Endothelial cell of umbilical vein (primary cell): ENCODE results near the gene PAOX. TPM values are rescaled to one million over a fixed set of nuclear protein-coding genes. Genes with fewer than 3 reads are reported as not detected.

Source experiments
- BruUV-seq: library from RNA; stranded (reverse); fragments of 400-500 nt; replicated peaks from 2 replicates; lab custom pipeline; 2021; lab: Mats Ljungman, UMichigan
- CTCF ChIA-PET: fragments of 300-600, 350-600 bp; sonication (Branson Sonifier 250); formaldehyde crosslinking; loops from one replicate; lab custom pipeline; 2021; ENCODE audit warnings: antibody characterized with exemption, inconsistent platforms; lab: Charles Lee
- POLR2A ChIA-PET: fragments of 300-600, 350-600 bp; sonication (Branson Sonifier 250); formaldehyde crosslinking; loops from one replicate; lab custom pipeline; 2021; ENCODE audit warnings: antibody characterized with exemption, inconsistent platforms; lab: Charles Lee
- DNase-seq: peaks from one replicate; pipeline ENCODE4 v3.0.0-alpha.2; 2011; ENCODE audit warnings: low read depth, low spot score
- FAIRE-seq: peaks from 2 replicates; lab custom pipeline; 2011; peaks lifted over from hg19 to GRCh38; lab: Jason Lieb, UNC
- H2AFZ ChIP-seq: 2 replicates; pipeline ENCODE4 v1.6.0; 2012; ENCODE audit warnings: low read depth, low read length, control low read depth, inconsistent platforms
- H3K27ac ChIP-seq: 2 replicates; pipeline ENCODE4 v1.5.1; 2011; ENCODE audit warnings: low read depth, mild to moderate bottlenecking, control low read depth, low read length, moderate library complexity; ENCODE audit not compliant: insufficient read depth
- H3K27me3 ChIP-seq, 2 experiments: 2 replicates each; pipeline versions ENCODE4 v1.6.0 to v1.6.1; 2011; ENCODE audit warnings: low read length in 2 of 2, mixed read lengths in 1 of 2; ENCODE audit not compliant: control insufficient read depth in 2 of 2, insufficient read depth in 2 of 2
- H3K36me3 ChIP-seq, 2 experiments: 2 replicates in 1 of 2; 3 replicates in 1 of 2; pipeline ENCODE4 v1.5.1; 2011; ENCODE audit warnings: low read length in 2 of 2, mild to moderate bottlenecking in 1 of 2, moderate library complexity in 1 of 2; ENCODE audit not compliant: control insufficient read depth in 2 of 2, insufficient read depth in 2 of 2; ENCODE audit errors: extremely low read depth in 1 of 2
- H3K4me1 ChIP-seq: 3 replicates; pipeline ENCODE4 v1.5.1; 2011; ENCODE audit warnings: mild to moderate bottlenecking, low read length; ENCODE audit not compliant: control insufficient read depth, insufficient read depth; ENCODE audit errors: extremely low read depth
- H3K4me2 ChIP-seq: 2 replicates; pipeline ENCODE4 v1.6.1; 2011; ENCODE audit warnings: low read length, control low read depth, mixed read lengths; ENCODE audit not compliant: insufficient read depth
- H3K4me3 ChIP-seq, 3 experiments: fragments of 200-600 bp in 1 of 3; sonication (generic), shearing (Covaris generic) in 1 of 3; replicated peaks in 1 of 3; 2 replicates each; pipeline ENCODE4 v1.5.1; 2011 to 2016; ENCODE audit warnings: control low read depth in 3 of 3, low read length in 3 of 3, mild to moderate bottlenecking in 2 of 3, inconsistent platforms in 1 of 3, low read depth in 1 of 3, moderate library complexity in 1 of 3; ENCODE audit not compliant: insufficient read depth in 1 of 3
- H3K79me2 ChIP-seq: 2 replicates; pipeline ENCODE4 v1.6.0; 2012; ENCODE audit warnings: low read length, inconsistent platforms; ENCODE audit not compliant: control insufficient read depth, insufficient read depth
- H3K9ac ChIP-seq: replicated peaks from 2 replicates; pipeline ENCODE3; 2011; ENCODE audit warnings: low read length, control low read depth; ENCODE audit not compliant: insufficient read depth; ENCODE audit errors: extremely low read depth
- H3K9me1 ChIP-seq: replicated peaks from 3 replicates; pipeline ENCODE4 v1.6.0; 2011; ENCODE audit warnings: mild to moderate bottlenecking, low read length; ENCODE audit not compliant: control insufficient read depth, insufficient read depth; ENCODE audit errors: extremely low read depth
- H3K9me3 ChIP-seq: replicated peaks from 2 replicates; pipeline ENCODE4 v1.5.1; 2012; ENCODE audit warnings: low read length, inconsistent platforms; ENCODE audit not compliant: control insufficient read depth, insufficient read depth
- H4K20me1 ChIP-seq: replicated peaks from 2 replicates; pipeline ENCODE3; 2011; ENCODE audit warnings: mild to moderate bottlenecking, low read length; ENCODE audit not compliant: control insufficient read depth, insufficient read depth; ENCODE audit errors: extremely low read depth
- EZH2 ChIP-seq: IDR thresholded peaks from 2 replicates; pipeline ENCODE4 v1.6.1; 2012; ENCODE audit warnings: borderline replicate concordance, low read depth, mild to moderate bottlenecking, moderate library complexity, low read length, inconsistent platforms; ENCODE audit not compliant: severe bottlenecking
- FOS ChIP-seq: IDR thresholded peaks from 2 replicates; pipeline ENCODE4 v1.6.1; 2011; ENCODE audit warnings: mild to moderate bottlenecking, low read length, moderate library complexity, borderline replicate concordance; ENCODE audit not compliant: insufficient read depth
- GATA2 ChIP-seq: IDR thresholded peaks from 2 replicates; pipeline ENCODE4 v1.7.0; 2011; ENCODE audit warnings: low read depth, mild to moderate bottlenecking, moderate library complexity, mixed read lengths, low read length; ENCODE audit not compliant: insufficient read length, insufficient read depth
- JUN ChIP-seq: IDR thresholded peaks from 2 replicates; pipeline ENCODE4 v1.6.1; 2011; ENCODE audit warnings: borderline replicate concordance, low read depth; ENCODE audit not compliant: insufficient read length, insufficient read depth
- MYC ChIP-seq: IDR thresholded peaks from one replicate; pipeline ENCODE4 v1.6.1; 2011; ENCODE audit warnings: mild to moderate bottlenecking, low read depth, low read length
- POLR2A ChIP-seq: IDR thresholded peaks from 2 replicates; pipeline ENCODE4 v1.6.1; 2012; ENCODE audit warnings: low read depth, mild to moderate bottlenecking, control low read depth, low read length
- POLR2AphosphoS5 ChIP-seq: IDR thresholded peaks from 2 replicates; pipeline ENCODE4 v1.6.1; 2012; ENCODE audit warnings: low read depth, mild to moderate bottlenecking, control low read depth, low read length, moderate library complexity; ENCODE audit not compliant: insufficient read depth
- dilution Hi-C: fragments of 300-500 bp; cut with MboI; formaldehyde crosslinking; loops from one replicate; pipeline ENCODE4 v1.15.0; 2019; ENCODE audit warnings: low sequenced_read_pairs; ENCODE audit not compliant: extremely low pct_ligation_motif_present
- intact Hi-C: fragments of 100-400 bp; cut with micrococcal nuclease; formaldehyde crosslinking; loops from one replicate; pipeline ENCODE4 v1.10.0; 2022
- polyA plus RNA-seq, 4 experiments: library from polyadenylated mRNA; depleted of rRNA in 3 of 4; stranded (reverse) in 3 of 4; unstranded in 1 of 4; fragments of >200 nt; gene quantifications; 2 replicates each; pipeline versions ENCODE4 v1.2.1 to v1.2.3, GENCODE V29; 2011 to 2012; ENCODE audit warnings: missing spikeins in 1 of 4
- total RNA-seq: library from RNA; stranded (reverse); gene quantifications from 2 replicates; pipeline ENCODE4 v1.2.3, GENCODE V29; 2021
- TF ChIP-seq, protein P1 (sequence below), 2 donors: IDR thresholded peaks; 1 replicate in 1 of 2; 2 replicates in 1 of 2; pipeline ENCODE4 v1.5.1; 2011; ENCODE audit warnings: low read length in 2 of 2, mild to moderate bottlenecking in 2 of 2, moderate library complexity in 2 of 2, control low read depth in 1 of 2, inconsistent platforms in 1 of 2, low read depth in 1 of 2; ENCODE audit not compliant: insufficient read depth in 1 of 2; ENCODE audit errors: extremely low read depth in 1 of 2
- TF ChIP-seq, protein P2 (sequence below): IDR thresholded peaks from 2 replicates; pipeline ENCODE4 v1.6.1; 2011; ENCODE audit not compliant: insufficient read depth, insufficient read length

The PAOX gene
- total and polyA plus RNA-seq, 2 donors (not counting 3 experiments of a cell fraction or from before 2014, with no cell fraction given) = 2.6 to 3.8 TPM

DNA sequence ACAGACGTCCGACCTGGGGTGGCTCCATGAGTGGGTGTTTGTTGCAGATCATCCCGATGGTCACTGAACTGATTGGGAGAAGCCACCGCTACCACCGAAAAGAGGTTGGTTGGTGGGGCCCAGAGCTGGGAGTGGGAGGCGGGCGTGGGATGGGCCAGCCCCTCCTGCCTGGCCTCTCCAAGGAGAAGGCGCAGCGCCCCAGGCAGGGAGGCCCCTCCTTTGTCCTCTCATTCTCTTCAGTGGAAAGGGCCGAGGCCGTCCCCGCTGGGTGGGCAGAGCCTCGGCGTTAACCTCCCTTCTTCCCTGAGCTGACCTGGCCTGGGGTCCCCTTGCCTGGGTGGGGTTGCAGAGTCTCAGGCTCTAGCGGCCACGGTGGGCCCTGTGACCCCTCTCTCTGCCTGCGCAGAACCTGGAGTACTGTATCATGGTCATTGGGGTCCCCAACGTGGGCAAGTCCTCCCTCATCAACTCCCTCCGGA is 20.1 kb downstream of the PAOX start:
- Histone ChIP-seq H3K4me3 (no peak overlapping the region), H3K27me3 (no peaks in the 10 kb centered on the region), H3K4me1 (peaks cover 2% of the 10 kb centered on the region), H3K4me2 (no peak overlapping the region), H3K9ac (no peak overlapping the region), H4K20me1 (no peaks in the 10 kb centered on the region), H3K27ac (no peak overlapping the region), H3K9me1 (no peaks in the 10 kb centered on the region), H2AFZ (no peak overlapping the region), H3K79me2 (peaks cover 37% of the 10 kb centered on the region), H3K36me3 (peaks cover 16 to 32% of the 10 kb centered on the region in 2 experiments), H3K9me3 (no peaks in the 10 kb centered on the region)
- intact Hi-C loops (no loop called here), dilution Hi-C loops (no loop called here)
- no peak for DNase-seq
- BruUV-seq = no TSS peak
- POLR2A ChIA-PET = no interaction called here
- TF ChIP-seq GATA2 (no peak), JUN (no peak), EZH2 (no peak), POLR2A (no peak), POLR2AphosphoS5 (no peak), MYC (no peak), FOS (no peak)
- TF ChIP-seq, protein P1, sequence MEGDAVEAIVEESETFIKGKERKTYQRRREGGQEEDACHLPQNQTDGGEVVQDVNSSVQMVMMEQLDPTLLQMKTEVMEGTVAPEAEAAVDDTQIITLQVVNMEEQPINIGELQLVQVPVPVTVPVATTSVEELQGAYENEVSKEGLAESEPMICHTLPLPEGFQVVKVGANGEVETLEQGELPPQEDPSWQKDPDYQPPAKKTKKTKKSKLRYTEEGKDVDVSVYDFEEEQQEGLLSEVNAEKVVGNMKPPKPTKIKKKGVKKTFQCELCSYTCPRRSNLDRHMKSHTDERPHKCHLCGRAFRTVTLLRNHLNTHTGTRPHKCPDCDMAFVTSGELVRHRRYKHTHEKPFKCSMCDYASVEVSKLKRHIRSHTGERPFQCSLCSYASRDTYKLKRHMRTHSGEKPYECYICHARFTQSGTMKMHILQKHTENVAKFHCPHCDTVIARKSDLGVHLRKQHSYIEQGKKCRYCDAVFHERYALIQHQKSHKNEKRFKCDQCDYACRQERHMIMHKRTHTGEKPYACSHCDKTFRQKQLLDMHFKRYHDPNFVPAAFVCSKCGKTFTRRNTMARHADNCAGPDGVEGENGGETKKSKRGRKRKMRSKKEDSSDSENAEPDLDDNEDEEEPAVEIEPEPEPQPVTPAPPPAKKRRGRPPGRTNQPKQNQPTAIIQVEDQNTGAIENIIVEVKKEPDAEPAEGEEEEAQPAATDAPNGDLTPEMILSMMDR (IDR thresholded peaks at IDR 0.05; ENCODE audit: extremely low read depth in 1 of 2, insufficient read depth in 1 of 2, low read depth in 1 of 2, low read length in 2 of 2) = no peak
- TF ChIP-seq, protein P2, sequence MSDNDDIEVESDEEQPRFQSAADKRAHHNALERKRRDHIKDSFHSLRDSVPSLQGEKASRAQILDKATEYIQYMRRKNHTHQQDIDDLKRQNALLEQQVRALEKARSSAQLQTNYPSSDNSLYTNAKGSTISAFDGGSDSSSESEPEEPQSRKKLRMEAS = no peak
- FAIRE-seq = no peak
- CTCF ChIA-PET = no interaction called here
